Measurements from ENCODE around the gene CLCNKA. TPM values are rescaled to one million over a fixed set of nuclear protein-coding genes. Genes with fewer than 3 reads are reported as not detected.

CLCNKA gene
- polyA plus RNA-seq, 1 donor (not counting 4 experiments of a cell fraction or from before 2014, with no cell fraction given) = not detected

GRCh38 chr1:16078925-16079656 is 57.3 kb downstream of the CLCNKA start:
- peaks cover 39% of the 10 kb centered on the region for H3K4me1 ChIP-seq (ENCODE audit: control insufficient read depth, extremely low read depth, insufficient read depth, low read length)
- no peak for DNase-seq (ENCODE audit: low read depth, low spot score)
- no peaks in the 10 kb centered on the region for H4K20me1 ChIP-seq (ENCODE audit: control insufficient read depth, extremely low read depth, insufficient read depth, low read length)
- H3K9me1 ChIP-seq (ENCODE audit: control insufficient read depth, extremely low read depth, insufficient read depth, low read length) = no peaks in the 10 kb centered on the region
- peak; percentile 75 for FAIRE-seq
- no peaks in the 10 kb centered on the region for H3K79me2 ChIP-seq (ENCODE audit: control insufficient read depth, insufficient read depth, low read length)
- peak overlapping the region; percentile 20 for H3K4me2 ChIP-seq (ENCODE audit: control insufficient read depth, extremely low read depth, insufficient read depth, low read depth, low read length)
- no peaks in the 10 kb centered on the region for H3K9me3 ChIP-seq (ENCODE audit: control insufficient read depth, low read depth, low read length)
- H3K4me3 ChIP-seq (ENCODE audit: control insufficient read depth in 2 of 3, extremely low read depth in 1 of 3, insufficient read depth in 2 of 3, low read depth in 1 of 3, low read length in 3 of 3) = no peak overlapping the region
- dilution Hi-C loops (cut with MboI; ENCODE audit: extremely low pct_ligation_motif_present, low sequenced_read_pairs) = no loop called here
- no peak overlapping the region for H3K27ac ChIP-seq (ENCODE audit: control insufficient read depth, insufficient read depth, low read length)
- no peaks in the 10 kb centered on the region for H3K36me3 ChIP-seq (ENCODE audit: control insufficient read depth in 2 of 2, extremely low read depth in 1 of 2, insufficient read depth in 2 of 2, low read length in 2 of 2)
- H2AFZ ChIP-seq (ENCODE audit: control insufficient read depth, low read length) = peak overlapping the region; percentile 11
- H3K27me3 ChIP-seq (ENCODE audit: control insufficient read depth, extremely low read depth, insufficient read depth, low read length) = no peaks in the 10 kb centered on the region
- TF ChIP-seq EZH2 (IDR thresholded peaks at IDR 0.05; ENCODE audit: low read length) (no peak), CTCF (optimal IDR thresholded peaks at IDR 0.05 in 1 of 3, IDR thresholded peaks at IDR 0.05 in 1 of 3, conservative IDR thresholded peaks at IDR 0.05 in 1 of 3; ENCODE audit: extremely low read depth in 1 of 3, insufficient read depth in 2 of 3, low read length in 3 of 3) (peak in 2 of 3 experiments; percentile 94 to 95)
- no peak overlapping the region for H3K9ac ChIP-seq (ENCODE audit: control insufficient read depth, extremely low read depth, insufficient read depth, low read length)

DNA sequence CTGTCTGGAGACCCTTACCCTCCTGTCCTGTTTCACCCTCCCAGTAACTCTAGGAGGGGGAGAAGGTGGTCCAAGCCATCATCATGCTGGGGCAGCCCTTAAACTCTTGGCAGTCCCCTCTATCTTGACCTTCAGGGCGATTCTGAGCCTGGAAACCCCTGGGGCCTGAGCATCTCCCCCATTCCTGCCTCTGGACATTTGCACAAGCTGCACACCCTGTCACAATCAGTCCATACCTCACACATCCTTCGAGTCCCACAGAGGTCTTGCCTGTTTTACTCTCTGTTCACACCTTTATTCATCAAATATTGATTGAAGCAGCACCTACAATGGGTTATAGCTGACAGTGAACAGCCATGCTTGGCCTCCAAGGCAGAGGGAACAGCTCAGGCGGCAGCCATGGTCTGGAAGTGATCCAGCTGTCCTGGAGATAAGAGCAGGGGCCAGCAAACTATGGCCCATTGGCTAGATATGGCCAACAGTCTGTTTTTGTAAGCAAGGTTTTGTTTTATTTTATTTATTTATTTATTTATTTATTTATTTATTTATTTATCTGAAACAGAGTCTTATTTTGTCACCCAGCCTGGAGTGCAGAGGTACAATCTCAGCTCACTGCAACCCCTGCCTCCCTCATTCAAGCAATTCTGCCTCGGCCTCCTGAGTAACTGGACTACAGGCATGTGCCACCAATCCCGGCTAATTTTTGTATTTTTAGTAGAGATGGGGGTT is 58.8 kb downstream of the CLCNKA start:
- no peaks in the 10 kb centered on the region for H3K36me3 ChIP-seq (ENCODE audit: control insufficient read depth in 2 of 2, extremely low read depth in 1 of 2, insufficient read depth in 2 of 2, low read length in 2 of 2)
- no peak overlapping the region for H3K4me2 ChIP-seq (ENCODE audit: control insufficient read depth, extremely low read depth, insufficient read depth, low read depth, low read length)
- dilution Hi-C loops (cut with MboI; ENCODE audit: extremely low pct_ligation_motif_present, low sequenced_read_pairs) = no loop called here
- no peak for FAIRE-seq
- no peaks in the 10 kb centered on the region for H3K9me1 ChIP-seq (ENCODE audit: control insufficient read depth, extremely low read depth, insufficient read depth, low read length)
- H3K9ac ChIP-seq (ENCODE audit: control insufficient read depth, extremely low read depth, insufficient read depth, low read length) = no peak overlapping the region
- TF ChIP-seq EZH2 (IDR thresholded peaks at IDR 0.05; ENCODE audit: low read length) (no peak), CTCF (optimal IDR thresholded peaks at IDR 0.05 in 1 of 3, IDR thresholded peaks at IDR 0.05 in 1 of 3, conservative IDR thresholded peaks at IDR 0.05 in 1 of 3; ENCODE audit: extremely low read depth in 1 of 3, insufficient read depth in 2 of 3, low read length in 3 of 3) (no peak)
- no peaks in the 10 kb centered on the region for H3K9me3 ChIP-seq (ENCODE audit: control insufficient read depth, low read depth, low read length)
- no peaks in the 10 kb centered on the region for H3K79me2 ChIP-seq (ENCODE audit: control insufficient read depth, insufficient read depth, low read length)
- H3K27ac ChIP-seq (ENCODE audit: control insufficient read depth, insufficient read depth, low read length) = no peak overlapping the region
- H2AFZ ChIP-seq (ENCODE audit: control insufficient read depth, low read length) = no peak overlapping the region
- no peaks in the 10 kb centered on the region for H3K27me3 ChIP-seq (ENCODE audit: control insufficient read depth, extremely low read depth, insufficient read depth, low read length)
- peaks cover 33% of the 10 kb centered on the region for H3K4me1 ChIP-seq (ENCODE audit: control insufficient read depth, extremely low read depth, insufficient read depth, low read length)
- no peak for DNase-seq (ENCODE audit: low read depth, low spot score)
- H3K4me3 ChIP-seq (ENCODE audit: control insufficient read depth in 2 of 3, extremely low read depth in 1 of 3, insufficient read depth in 2 of 3, low read depth in 1 of 3, low read length in 3 of 3) = no peak overlapping the region
- H4K20me1 ChIP-seq (ENCODE audit: control insufficient read depth, extremely low read depth, insufficient read depth, low read length) = no peaks in the 10 kb centered on the region
